DLD1 (cell line): ENCODE data around the gene ZDHHC11B.
"Not testable (repeated sequence)": the region's sequence is repeated elsewhere in the genome, so short reads cannot be mapped to it uniquely, and the experiment has no call there.

Experiments
- in situ Hi-C: cut with HindIII; loops from 2 replicates; pipeline ENCODE4 v1.10.0; 2017; ENCODE audit warnings: low sequenced_read_pairs

The ZDHHC11B gene

DNA sequence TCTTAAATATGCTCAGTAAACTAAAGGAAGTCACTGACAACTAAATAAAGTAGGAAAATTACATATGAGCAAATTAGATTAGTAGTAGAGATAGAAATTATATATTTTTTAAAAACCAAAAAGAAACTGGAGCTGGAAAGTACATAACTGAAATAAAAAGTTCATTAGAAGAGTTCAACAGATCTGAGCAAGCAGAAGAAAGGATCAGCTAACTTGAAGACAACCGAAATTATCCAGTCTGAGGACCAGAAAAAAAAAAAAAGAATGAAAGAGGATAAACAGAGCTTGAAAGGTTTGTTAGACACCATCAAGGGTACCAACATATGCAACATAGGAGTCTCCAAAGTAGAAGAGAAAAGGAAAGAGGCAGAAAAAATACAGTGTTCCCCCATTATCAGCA is 65.2 kb downstream of the ZDHHC11B start:
- in situ Hi-C loops, result not testable (repeated sequence)

DNA sequence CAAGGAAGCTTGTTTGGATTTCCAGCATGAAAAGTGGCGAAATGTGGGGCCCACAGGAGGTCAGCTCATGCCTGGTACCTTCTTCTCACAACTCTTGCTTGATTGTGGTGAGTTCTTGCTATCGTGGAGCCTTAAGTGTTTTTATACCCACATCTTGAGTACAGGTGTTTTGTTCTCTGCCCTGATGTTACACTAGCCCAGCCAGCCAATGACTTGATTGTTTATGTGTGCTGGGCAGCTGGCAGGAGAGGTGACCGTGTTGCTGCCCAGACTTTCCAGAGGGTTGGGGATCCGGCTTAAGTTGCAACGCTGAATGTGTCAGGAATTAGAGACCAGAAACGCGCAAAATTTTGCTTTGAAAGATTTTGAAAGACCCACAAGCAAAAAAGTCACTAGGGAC is 67.4 kb downstream of the ZDHHC11B start:
- in situ Hi-C loops, result no loop called here

DNA sequence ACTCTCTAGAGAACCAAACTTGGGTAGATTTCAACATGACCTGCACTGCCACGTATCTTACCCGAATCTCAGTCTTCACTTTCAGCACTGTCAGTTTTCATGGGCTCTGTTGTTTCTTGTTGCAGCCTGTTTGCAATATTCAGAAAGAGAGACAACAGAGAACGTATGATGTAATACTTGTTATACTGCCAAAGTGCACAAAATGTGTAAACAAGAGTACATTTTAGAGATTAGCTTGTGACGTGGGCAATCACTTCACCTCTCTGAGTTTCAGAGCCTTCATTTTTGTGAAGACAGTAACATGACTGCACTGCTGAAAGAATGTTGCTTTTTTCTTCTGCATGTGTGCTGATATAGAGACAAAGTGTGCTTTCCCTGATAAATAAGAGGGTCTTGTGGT is 67.8 kb downstream of the ZDHHC11B start:
- in situ Hi-C loops, result not testable (repeated sequence)

DNA sequence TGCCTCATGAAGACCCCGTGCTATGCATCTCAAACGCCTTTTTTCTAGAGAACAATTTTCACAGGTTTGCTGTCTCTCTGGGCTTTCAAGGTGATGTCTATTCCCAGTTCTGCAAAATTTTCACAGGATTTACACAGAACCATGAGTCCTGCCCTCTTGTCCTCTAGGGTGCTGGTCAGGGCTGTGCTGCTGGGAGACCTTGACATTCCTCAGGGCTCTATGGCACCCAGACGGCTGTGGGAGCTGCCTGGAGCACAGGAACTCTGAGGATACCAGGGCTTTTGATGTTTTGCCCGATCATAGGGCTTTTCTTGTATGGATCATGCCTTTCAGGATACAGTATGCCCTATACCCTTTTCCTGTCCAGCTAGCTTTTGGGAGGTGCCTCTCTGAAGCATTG is 68.9 kb downstream of the ZDHHC11B start:
- in situ Hi-C loops, result not testable (repeated sequence)

- in situ Hi-C loops, result not testable (repeated sequence)
These were observed 70.1 kb downstream of the ZDHHC11B start for GRCh38 chr5:714215-715118.

DNA sequence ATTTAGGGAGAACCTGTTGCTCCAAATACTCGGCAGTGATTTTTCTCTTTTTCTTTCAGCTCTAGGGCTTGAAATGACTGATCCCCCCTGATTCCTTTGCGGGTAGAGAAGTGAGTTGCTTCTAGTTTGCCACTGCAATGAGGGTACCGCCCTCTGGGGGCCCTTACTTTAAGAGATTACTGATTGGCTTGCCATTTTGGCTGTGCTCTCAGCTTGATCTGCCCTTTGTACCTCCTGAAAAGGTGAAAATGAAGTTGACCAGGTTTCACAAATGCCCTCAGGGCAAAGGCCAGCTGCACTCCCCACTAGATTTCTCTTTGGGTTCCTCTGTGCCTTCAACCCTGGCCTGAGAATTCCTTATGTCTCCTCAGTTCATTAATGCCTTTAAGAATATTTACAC is 70.8 kb downstream of the ZDHHC11B start:
- in situ Hi-C loops, result not testable (repeated sequence)

DNA sequence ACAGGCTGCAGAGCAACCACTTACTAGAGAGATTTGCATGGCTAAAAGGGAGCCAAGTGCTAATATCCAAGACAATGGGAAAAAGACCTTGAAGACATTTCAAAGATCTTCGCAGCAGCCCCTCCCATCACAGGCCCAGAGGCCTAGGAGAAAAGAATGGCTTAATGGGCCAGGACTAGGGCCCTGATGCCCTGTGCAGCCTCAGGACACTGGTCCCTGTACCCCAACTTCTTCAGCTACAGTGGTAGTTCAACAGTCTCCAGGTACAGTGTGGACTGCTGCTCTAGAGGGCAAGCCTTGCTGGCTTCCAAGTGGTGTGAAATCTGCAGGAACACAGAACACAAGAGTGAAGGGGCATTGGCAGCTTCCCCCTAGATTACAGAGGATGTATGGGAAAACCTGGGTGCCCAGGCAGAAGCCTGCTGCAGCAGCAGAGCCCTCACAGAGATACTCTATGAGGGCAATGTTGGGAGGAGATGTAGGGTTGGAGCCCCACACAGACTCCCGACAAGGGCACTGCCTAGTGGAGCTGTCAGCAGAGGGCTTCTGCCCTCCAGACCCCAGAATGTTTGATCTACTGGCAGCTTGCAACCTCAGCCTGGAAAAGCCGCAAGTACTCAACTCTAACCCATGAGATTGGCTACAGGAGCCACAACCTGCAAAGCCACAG is 75.5 kb downstream of the ZDHHC11B start:
- in situ Hi-C loops, result not testable (repeated sequence)

DNA sequence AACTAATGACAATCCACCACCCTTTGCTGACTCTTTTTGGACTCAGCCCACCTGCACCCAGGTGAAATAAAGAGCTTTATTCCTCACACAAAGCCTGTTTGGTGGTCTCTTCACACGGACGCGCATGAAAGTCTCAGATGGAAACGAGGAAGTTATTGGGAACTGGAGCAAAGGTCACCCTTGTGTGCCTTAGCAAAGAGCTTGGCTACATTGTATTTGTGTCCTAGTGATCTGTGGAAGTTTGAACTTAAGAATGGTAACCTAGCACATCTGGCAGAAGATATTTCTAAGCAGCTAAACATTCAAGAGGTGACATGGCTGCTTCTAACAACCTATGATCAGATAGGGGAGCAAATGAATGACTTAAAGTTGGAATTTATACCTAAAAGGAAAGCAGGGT is 76.2 kb downstream of the ZDHHC11B start:
- in situ Hi-C loops, result not testable (repeated sequence)

DNA sequence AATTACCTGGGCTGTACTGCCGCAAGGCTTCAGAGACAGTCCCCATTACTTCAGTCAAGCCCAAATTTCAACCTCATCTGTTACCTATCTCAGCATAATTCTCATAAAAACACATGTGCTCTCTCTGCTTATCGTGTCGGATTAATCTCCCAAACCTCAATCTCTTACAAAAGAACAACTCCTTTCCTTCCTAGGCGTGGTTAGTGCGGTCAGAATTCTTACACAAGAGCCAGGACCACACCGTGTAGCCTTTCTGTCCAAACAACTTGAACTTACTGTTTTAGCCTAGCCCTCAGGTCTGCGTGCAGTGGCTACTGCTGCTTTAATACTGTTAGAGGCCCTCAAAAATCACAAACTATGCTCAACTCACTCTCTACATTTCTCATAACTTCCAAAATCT is 78.4 kb downstream of the ZDHHC11B start:
- in situ Hi-C loops, result not testable (repeated sequence)

DNA sequence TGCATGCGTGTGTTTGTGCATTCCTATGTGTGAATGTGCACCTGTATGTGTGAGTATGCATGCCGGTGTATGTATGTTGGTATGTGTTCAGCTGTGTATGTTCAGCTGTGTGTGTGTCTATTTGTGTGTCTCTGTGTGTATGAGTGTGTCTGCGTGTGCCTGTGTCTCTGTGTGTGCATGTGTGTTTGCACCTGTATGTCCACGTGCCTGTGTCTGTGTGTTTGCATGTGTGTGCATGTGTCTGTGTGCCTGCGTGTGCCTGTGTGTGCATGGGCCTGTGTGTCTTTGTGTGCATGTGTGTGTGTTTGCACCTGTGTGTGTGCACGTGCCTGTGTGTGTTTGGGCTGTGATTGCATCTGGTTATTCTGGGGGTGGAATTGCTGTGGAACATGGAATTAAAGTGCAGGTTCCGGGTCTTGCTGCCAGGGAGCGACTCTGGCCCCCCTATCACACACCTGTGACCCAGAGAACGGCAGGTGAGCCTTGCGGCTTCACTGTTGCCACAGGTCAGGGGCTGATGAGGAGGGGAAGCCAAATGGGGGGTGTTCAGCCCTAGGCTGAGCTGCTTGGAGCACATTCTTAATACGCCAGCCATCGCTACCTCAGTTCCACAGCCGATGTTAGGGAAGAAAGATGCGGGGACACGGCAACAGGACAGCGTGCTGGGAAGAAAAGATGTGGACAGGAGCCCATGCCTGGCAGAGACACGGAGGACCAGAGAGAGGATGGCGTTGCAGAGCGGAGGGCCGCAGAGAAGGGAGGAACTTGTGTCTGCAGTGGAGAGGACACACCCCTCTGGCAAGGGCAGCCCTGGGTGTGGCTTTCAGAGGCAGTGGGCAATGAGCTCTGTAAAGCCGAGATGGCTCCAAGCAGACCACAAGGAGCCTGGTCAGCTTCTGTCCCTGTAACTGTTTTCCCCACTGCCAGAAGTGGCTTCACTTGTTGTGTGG is 87.5 kb downstream of the ZDHHC11B start:
- in situ Hi-C loops, result not testable (repeated sequence)

GRCh38 chr5:696191-696590 is 88.3 kb downstream of the ZDHHC11B start:
- in situ Hi-C loops, result not testable (repeated sequence)

DNA sequence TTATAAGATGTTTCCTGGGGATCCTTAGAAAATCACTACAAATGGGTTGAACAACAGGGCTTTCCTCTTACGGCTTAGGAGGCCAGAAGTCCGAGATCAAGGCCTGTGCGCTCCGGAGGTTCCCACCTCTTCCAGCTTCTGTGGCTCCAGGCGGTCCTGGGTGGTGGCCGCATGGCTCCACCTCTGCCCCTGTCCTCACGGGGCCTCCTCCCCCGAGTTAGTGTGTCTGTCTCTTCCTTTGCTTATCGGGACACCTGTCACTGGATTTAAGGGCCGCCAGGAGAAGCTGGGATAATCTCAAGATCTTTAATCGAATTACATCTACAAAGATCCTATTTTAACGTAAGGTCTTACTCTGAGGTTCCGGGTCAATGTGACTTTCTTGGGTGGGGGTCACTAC is 89.1 kb downstream of the ZDHHC11B start:
- in situ Hi-C loops, result not testable (repeated sequence)

DNA sequence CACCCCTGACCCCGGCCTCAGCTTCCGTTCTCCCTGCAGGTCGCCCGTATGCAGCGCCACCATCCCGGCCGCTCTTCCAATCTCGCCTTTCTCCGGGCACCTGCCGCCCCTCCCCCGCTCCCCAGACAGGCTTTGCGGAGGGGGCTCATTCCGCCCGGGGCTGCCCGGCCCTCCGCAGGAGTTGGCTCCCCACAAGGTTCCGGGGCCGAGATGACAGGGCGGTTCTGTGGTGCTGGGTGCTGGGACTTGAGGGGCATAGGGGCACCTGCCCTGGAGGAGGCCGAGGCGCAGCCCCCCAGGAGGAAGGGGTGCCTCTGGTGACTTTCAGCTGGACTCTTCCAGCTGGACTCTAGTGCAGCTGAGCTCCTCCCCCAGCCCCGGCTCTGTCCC is 90.5 kb downstream of the ZDHHC11B start:
- in situ Hi-C loops, result not testable (repeated sequence)

DNA sequence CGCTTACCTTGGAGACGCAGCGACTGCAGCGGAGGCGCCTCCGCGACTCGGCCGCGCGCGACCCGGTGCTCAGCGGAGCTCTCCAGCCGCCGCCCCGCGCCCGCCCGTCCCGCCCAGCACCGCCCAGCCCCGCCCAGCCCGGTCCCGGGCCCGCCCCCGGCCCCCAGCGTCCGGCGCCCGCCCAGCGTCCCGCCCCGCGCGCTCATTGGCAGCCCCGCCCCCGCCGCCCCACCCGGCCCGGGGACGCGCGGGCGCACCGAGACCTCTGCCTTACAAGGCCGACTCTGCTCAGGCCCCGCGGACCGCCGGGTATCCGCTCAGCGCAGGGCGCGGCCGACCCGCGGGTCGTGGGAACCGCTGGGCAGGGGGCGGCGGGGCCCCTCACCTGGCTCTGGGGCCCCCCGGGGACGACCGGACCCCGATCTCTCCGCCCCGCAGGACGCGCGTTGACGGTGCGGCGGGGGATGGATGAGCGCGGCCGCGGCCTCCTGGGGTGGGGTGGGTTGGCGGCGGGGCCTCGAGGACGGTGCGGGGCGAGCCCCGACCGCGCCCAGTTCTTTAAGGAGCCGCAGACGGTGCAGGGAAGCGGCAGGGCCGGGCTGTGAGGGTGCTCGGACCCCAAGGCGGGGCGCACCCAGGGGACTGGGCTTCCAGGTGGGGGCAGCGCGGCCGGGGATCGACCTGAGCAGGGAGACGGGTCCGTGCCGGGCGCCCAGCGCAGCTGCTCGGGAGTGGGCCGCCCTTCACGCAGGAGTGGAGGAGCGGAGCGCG is 91.1 kb downstream of the ZDHHC11B start, which contains the start of gene TPPP:
Gene TPPP, minus strand, starts transcription at position 82 of the 771 bp plus-strand sequence. CDS start 15,292 bp downstream, outside the sequence.
- in situ Hi-C loops, result not testable (repeated sequence)

GRCh38 chr5:692529-693041 is 91.9 kb downstream of the ZDHHC11B start:
- in situ Hi-C loops, result not testable (repeated sequence)

DNA sequence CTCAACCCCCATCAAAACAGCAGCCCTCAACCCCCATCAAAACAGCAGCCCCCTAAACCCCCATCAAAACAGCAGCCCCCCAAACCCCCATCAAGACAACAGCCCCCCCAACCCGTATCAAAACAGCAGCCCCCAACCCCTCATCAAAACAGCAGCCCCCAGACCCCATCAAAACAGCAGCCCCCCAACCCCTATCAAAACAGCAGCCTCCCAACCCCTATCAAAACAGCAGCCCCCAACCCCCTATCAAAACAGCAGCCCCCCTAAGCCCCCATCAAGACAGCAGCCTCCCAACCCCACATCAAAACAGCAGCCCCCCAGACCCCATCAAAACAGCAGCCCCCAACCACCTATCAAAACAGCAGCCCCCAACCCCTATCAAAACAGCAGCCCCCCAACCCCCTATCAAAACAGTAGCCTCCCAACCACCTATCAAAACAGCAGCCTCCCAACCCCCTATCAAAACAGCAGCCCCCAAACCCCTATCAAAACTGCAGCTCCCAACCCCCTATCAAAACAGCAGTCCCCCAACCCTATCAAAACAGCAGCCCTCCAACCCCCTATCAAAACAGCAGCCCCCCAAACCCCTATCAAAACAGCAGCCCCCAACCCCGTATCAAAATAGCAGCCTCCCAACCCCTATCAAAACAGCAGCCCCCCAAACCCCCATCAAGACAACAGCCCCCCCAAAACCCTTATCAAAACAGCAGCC is 92.6 kb downstream of the ZDHHC11B start:
- in situ Hi-C loops, result no loop called here

GRCh38 chr5:691049-691448 is 93.5 kb downstream of the ZDHHC11B start:
- in situ Hi-C loops, result not testable (repeated sequence)

DNA sequence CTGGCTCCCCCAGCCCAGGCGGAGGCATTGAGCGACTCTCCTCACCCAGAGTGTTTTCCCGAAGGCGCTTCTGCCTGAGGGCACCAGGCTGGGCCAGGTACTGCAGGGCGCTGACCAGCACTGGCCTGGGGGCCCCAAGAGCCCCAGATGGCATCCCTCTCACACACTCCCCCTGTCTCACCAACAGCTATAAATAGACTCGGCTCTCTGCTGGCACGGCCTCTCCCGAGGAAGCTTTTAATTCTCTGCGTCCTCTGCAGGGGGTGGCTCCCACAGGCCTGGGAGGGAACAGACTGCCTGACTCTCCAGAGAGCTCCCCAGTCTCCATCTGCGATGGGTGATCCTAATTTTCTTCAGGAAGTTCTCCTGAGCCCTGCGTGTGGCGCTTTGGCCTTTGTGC is 94.2 kb downstream of the ZDHHC11B start:
- in situ Hi-C loops, result not testable (repeated sequence)

- in situ Hi-C loops, result not testable (repeated sequence)
These were observed 96.0 kb downstream of the ZDHHC11B start for GRCh38 chr5:688348-689010.
